ENCODE measurements around the gene ARHGEF12. TPM values are rescaled to one million over a fixed set of nuclear protein-coding genes. Genes with fewer than 3 reads are reported as not detected.
A peak's percentile ranks its signal among the peaks of the same experiment; 100 is the strongest.

Gene ARHGEF12
- total and polyA plus RNA-seq, 7 donors, result 18.6 to 129 (median 80.5) TPM

- Histone ChIP-seq H3K27me3 (no peaks in the 10 kb centered on the region), H3K4me1 (no peaks in the 10 kb centered on the region), H3K27ac (no peak overlapping the region), H3K4me3 (no peak overlapping the region), H3K9me3 (no peaks in the 10 kb centered on the region), H3K36me3 (no peaks in the 10 kb centered on the region)
- DNase-seq, result peak; percentile 79
- whole genome bisulfite sequencing, 2 donors, result 15 to 20% methylated on average over 3 of the region's 3 CpGs
- TF ChIP-seq CTCF (IDR thresholded peaks at IDR 0.05), result peak; percentile 64 to 81 (median 72)
- TF ChIP-seq POLR2A (IDR thresholded peaks at IDR 0.05), result no peak
- intact Hi-C loops (cut with DNase I), result loop anchor here (1.0 to 5.0 kb wide), 3 partner anchors 68 to 636 kb away; no protein-coding TSS in a partner anchor
These were observed 33.1 kb upstream of the ARHGEF12 start for GRCh38 chr11:120303004-120303637.

DNA sequence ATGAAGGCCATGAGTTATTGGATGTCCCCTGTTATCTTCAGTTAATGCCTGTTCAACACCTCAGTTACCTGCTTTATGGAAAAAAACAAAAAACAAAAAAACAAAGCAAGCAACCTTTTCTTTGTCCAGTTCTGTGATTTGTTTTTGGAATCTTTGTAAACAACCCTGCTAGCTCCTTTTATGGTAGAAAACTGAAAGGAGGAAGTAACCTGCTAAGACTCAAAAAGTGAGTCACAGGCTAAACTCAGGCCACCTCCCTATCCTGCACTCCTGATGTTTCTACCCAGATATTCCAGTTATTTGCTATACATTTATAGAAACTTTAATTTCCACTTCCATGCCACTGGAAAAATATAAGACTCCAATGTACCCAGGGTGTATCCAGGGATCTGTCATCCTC, 31.7 kb upstream of the ARHGEF12 start:
- intact Hi-C loops (cut with DNase I), result loop anchor here (5.0 kb wide), 1 partner anchor 637 kb away; no protein-coding TSS in a partner anchor
- Histone ChIP-seq H3K27me3 (no peaks in the 10 kb centered on the region), H3K9me3 (no peaks in the 10 kb centered on the region), H3K27ac (no peak overlapping the region), H3K4me1 (no peaks in the 10 kb centered on the region), H3K36me3 (no peaks in the 10 kb centered on the region), H3K4me3 (no peak overlapping the region)
- no peak for TF ChIP-seq CTCF (IDR thresholded peaks at IDR 0.05)
- TF ChIP-seq EP300 (IDR thresholded peaks at IDR 0.05), result no peak
- TF ChIP-seq POLR2A (IDR thresholded peaks at IDR 0.05), result no peak
- no peak for TF ChIP-seq POLR2AphosphoS5 (IDR thresholded peaks at IDR 0.05)
- DNase-seq, result no peak

DNA sequence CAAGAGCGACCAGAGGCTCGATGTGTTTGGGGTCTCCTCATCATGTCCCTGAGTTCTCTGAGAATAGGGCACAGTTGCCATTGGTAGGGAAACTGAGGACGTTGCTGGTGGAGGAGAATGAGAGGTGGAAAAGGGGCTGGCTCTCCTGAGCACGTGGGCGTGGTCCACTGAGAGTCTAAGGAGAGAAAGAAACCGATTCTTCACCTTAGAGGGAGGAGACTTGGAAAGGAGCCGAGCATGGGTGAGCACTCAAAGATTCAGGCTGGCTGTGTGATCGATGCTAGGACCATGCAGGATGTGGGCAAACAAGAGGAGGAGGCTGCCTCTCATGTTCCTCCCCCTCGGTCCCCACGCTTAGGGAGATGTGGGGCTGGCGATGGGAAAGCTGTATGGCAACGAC, 30.9 kb upstream of the ARHGEF12 start:
- DNase-seq, result no peak
- Histone ChIP-seq H3K4me1 (no peaks in the 10 kb centered on the region), H3K36me3 (no peaks in the 10 kb centered on the region), H3K9me3 (no peaks in the 10 kb centered on the region), H3K4me3 (no peak overlapping the region), H3K27me3 (no peaks in the 10 kb centered on the region), H3K27ac (no peak overlapping the region)
- TF ChIP-seq POLR2AphosphoS5 (IDR thresholded peaks at IDR 0.05) (no peak), POLR2A (IDR thresholded peaks at IDR 0.05) (no peak), EP300 (IDR thresholded peaks at IDR 0.05) (no peak), CTCF (IDR thresholded peaks at IDR 0.05) (no peak)
- intact Hi-C loops (cut with DNase I), result no loop called here
- WGBS, 2 donors, result 54 to 78% methylated on average over 12 of the region's 12 CpGs

DNA sequence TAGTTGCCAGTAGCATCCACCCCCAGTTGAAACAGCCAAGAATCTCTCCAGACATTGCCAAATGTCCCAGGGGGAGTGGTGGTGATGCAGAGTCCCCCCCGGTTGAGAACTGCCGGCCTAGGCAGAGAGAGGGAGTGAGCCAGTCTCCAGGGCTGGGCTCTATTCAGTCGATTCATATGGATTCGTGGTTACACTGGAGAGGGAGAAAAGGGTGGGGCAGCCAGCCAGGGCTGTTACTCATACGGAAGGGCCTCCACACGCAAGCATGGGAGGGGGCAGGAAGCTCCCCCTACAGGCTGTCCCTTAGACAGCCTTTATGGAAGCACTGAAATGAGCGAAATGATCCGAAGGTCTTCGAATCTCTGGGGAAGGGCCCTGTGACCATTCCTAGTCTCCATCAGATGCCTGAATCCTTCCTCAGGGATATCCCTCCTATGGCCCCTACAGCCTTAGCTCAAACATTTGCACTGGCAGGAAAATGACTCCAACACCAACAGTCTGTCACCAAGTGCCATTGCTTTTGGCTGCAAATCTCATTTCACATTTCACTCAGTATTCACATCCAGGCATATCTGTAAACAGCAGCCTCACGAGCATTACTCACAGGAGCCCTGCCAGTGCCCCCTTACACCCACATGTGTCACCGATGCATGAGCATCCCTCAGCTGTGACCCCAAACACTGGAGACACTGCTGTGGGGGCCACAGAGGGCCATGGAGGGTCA, 29.5 kb upstream of the ARHGEF12 start:
- Histone ChIP-seq H3K9me3 (no peaks in the 10 kb centered on the region), H3K4me1 (no peaks in the 10 kb centered on the region), H3K27me3 (no peaks in the 10 kb centered on the region), H3K4me3 (no peak overlapping the region), H3K36me3 (no peaks in the 10 kb centered on the region), H3K27ac (no peak overlapping the region)
- WGBS, 2 donors, result 38 to 65% methylated on average over 11 of the region's 11 CpGs
- no peak for DNase-seq
- TF ChIP-seq POLR2A (IDR thresholded peaks at IDR 0.05) (no peak), POLR2AphosphoS5 (IDR thresholded peaks at IDR 0.05) (no peak), EP300 (IDR thresholded peaks at IDR 0.05) (no peak), CTCF (IDR thresholded peaks at IDR 0.05) (no peak)
- intact Hi-C loops (cut with DNase I), result no loop called here

Measured in sigmoid colon (tissue), 7 donors.